ENCODE measurements around the gene VWA8. TPM values are rescaled to one million over a fixed set of nuclear protein-coding genes. Genes with fewer than 3 reads are reported as not detected.

VWA8 gene
- total and polyA plus RNA-seq, 2 experiments from 2014 or later = 6.3 to 24.6 TPM

- Mint-ChIP-seq H3K27ac (no peak overlapping the region; the same call in 1 of the 2 replicates), H3K36me3 (ENCODE audit: low read depth) (peaks cover 4% of the 10 kb centered on the region; the same call in 1 of the 3 replicates), H3K27me3 (ENCODE audit: insufficient read depth, low read depth, poor library complexity) (no peaks in the 10 kb centered on the region), H3K4me3 (no peak overlapping the region), H3K9me3 (no peaks in the 10 kb centered on the region), H3K4me1 (peaks cover 34% of the 10 kb centered on the region)
- DNase-seq (ENCODE audit: low spot score) (no peak), ATAC-seq (no peak)
- Histone ChIP-seq H3F3A (replicated peaks; ENCODE audit: low read depth) (no peaks in the 10 kb centered on the region), H3K79me2 (replicated peaks; ENCODE audit: insufficient read depth) (no peaks in the 10 kb centered on the region), H3K4me3 (no peak overlapping the region), H3K27ac (ENCODE audit: low read depth) (no peak overlapping the region), H2AFZ (no peak overlapping the region), H4K20me1 (replicated peaks; ENCODE audit: insufficient read depth) (no peaks in the 10 kb centered on the region), H3K4me2 (no peak overlapping the region), H3K36me3 (ENCODE audit: insufficient read depth) (no peaks in the 10 kb centered on the region), H3K27me3 (ENCODE audit: insufficient read depth) (no peaks in the 10 kb centered on the region), H3K9me2 (ENCODE audit: insufficient read depth) (0 out of 2 replicates have a peak, but pooled peaks cover 3% of the 10 kb centered on the region), H3K4me1 (ENCODE audit: insufficient read depth) (peaks cover 30% of the 10 kb centered on the region)
- TF ChIP-seq POLR2AphosphoS5 (IDR thresholded peaks at IDR 0.05; ENCODE audit: low read depth) = no peak
Measured at GRCh38 chr13:41678249-41678648, 282.7 kb downstream of the VWA8 start.

DNA sequence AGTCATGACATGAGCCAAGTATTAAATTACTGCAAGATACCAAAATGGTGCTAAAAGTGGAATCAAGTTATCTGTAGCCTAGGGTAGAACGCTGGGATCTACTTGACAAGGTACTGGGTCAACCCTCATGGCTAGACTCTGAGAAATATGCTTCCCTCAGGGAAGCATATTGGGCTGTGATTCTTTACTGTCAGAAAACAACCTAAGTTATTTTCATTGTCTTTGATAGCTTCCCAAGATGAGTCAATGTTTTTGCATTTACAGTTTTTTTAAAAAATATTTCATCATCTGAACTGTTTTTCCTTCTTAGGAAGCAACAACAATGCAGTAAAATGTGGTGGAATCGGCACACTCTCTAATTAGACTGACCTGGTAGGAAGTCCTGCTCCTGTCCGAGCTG lies 285.6 kb downstream of the VWA8 start:
- no peak for ATAC-seq
- H2AFZ ChIP-seq = no peak overlapping the region
- no peaks in the 10 kb centered on the region for H3K27me3 Mint-ChIP-seq (ENCODE audit: insufficient read depth, low read depth, poor library complexity)
- TF ChIP-seq NANOG (IDR thresholded peaks at IDR 0.05; ENCODE audit: borderline replicate concordance) = no peak
- TF ChIP-seq EZH2 (IDR thresholded peaks at IDR 0.05; ENCODE audit: low read depth, unreplicated experiment) = no peak
- no peak for TF ChIP-seq ZNF114 (CRISPR knock-in tag; IDR thresholded peaks at IDR 0.05)
- no peak for TF ChIP-seq POLR2AphosphoS5 (IDR thresholded peaks at IDR 0.05; ENCODE audit: low read depth)
- TF ChIP-seq ZNF331 (CRISPR knock-in tag; IDR thresholded peaks at IDR 0.05; ENCODE audit: low read depth) = no peak
- no peak for TF ChIP-seq STAT1 (IDR thresholded peaks at IDR 0.05; ENCODE audit: unreplicated experiment)
- no peak for TF ChIP-seq ZNF462 (CRISPR knock-in tag; IDR thresholded peaks at IDR 0.05)
- TF ChIP-seq EZH2phosphoT487 (IDR thresholded peaks at IDR 0.05; ENCODE audit: unreplicated experiment) = no peak
- no peak for TF ChIP-seq ETS1 (IDR thresholded peaks at IDR 0.05)
- no peak for TF ChIP-seq CTCF (conservative IDR thresholded peaks at IDR 0.05; ENCODE audit: low read depth in 2 of 2)

More for the DNA sequence above, 285.6 kb downstream of the VWA8 start:
- no peaks in the 10 kb centered on the region for H3K9me3 Mint-ChIP-seq
- peaks cover 21% of the 10 kb centered on the region for H3K4me1 Mint-ChIP-seq
- H3K4me3 ChIP-seq = no peak overlapping the region
- peaks cover 20% of the 10 kb centered on the region for H3K4me1 ChIP-seq (ENCODE audit: insufficient read depth)
- no peak overlapping the region for H3K4me2 ChIP-seq
- H3F3A ChIP-seq (replicated peaks; ENCODE audit: low read depth) = no peaks in the 10 kb centered on the region
- no peak for DNase-seq (ENCODE audit: low spot score)
- no peaks in the 10 kb centered on the region for H3K79me2 ChIP-seq (replicated peaks; ENCODE audit: insufficient read depth)
- H3K4me3 Mint-ChIP-seq = no peak overlapping the region
- H3K36me3 ChIP-seq (ENCODE audit: insufficient read depth) = no peaks in the 10 kb centered on the region
- no peaks in the 10 kb centered on the region for H3K9me2 ChIP-seq (ENCODE audit: insufficient read depth)
- no peaks in the 10 kb centered on the region for H4K20me1 ChIP-seq (replicated peaks; ENCODE audit: insufficient read depth)
- H3K27ac ChIP-seq (ENCODE audit: low read depth) = no peak overlapping the region
- no peaks in the 10 kb centered on the region for H3K27me3 ChIP-seq (ENCODE audit: insufficient read depth)
- no peaks in the 10 kb centered on the region for H3K36me3 Mint-ChIP-seq (ENCODE audit: low read depth)
- no peak overlapping the region for H3K27ac Mint-ChIP-seq

All from GM23338 (cell line).